ENCODE results near the gene SFT2D3.

Gene SFT2D3

GRCh38 chr2:127707890-127708648, 6.8 kb downstream of the SFT2D3 start:
- DNase-seq (ENCODE audit: low read depth): peak; percentile 63

- no peak for DNase-seq (ENCODE audit: low read depth)
Observed at GRCh38 chr2:127709336-127709735, 8.0 kb downstream of the SFT2D3 start.

GRCh38 chr2:127712999-127713398, 11.7 kb downstream of the SFT2D3 start:
- no peak for DNase-seq (ENCODE audit: low read depth)

- no peak for DNase-seq (ENCODE audit: low read depth)
Observed at GRCh38 chr2:127713562-127713961, 12.3 kb downstream of the SFT2D3 start.

- no peak for DNase-seq (ENCODE audit: low read depth)
Observed at GRCh38 chr2:127715778-127716449, 14.6 kb downstream of the SFT2D3 start.

GRCh38 chr2:127718271-127718670, 17.0 kb downstream of the SFT2D3 start:
- DNase-seq (ENCODE audit: low read depth): no peak

- DNase-seq (ENCODE audit: low read depth): no peak
Observed at GRCh38 chr2:127719301-127720218, 18.3 kb downstream of the SFT2D3 start.

- peak; percentile 18 for DNase-seq (ENCODE audit: low read depth)
Observed at GRCh38 chr2:127721311-127721977, 20.1 kb downstream of the SFT2D3 start.

- DNase-seq (ENCODE audit: low read depth): no peak
Observed at GRCh38 chr2:127721978-127722355, 20.7 kb downstream of the SFT2D3 start.

- no peak for DNase-seq (ENCODE audit: low read depth)
Observed at GRCh38 chr2:127722807-127723206, 21.5 kb downstream of the SFT2D3 start.

GRCh38 chr2:127726158-127726880, 25.0 kb downstream of the SFT2D3 start:
- no peak for DNase-seq (ENCODE audit: low read depth)

- DNase-seq (ENCODE audit: low read depth): no peak
Observed at GRCh38 chr2:127733113-127733815, 32.0 kb downstream of the SFT2D3 start.

- peak; percentile 9 for DNase-seq (ENCODE audit: low read depth)
Observed at GRCh38 chr2:127733816-127734537, 32.7 kb downstream of the SFT2D3 start.

- DNase-seq (ENCODE audit: low read depth): no peak
Observed at GRCh38 chr2:127735044-127735443, 33.7 kb downstream of the SFT2D3 start.

- DNase-seq (ENCODE audit: low read depth): peak; percentile 33
Observed at GRCh38 chr2:127735537-127736399, 34.5 kb downstream of the SFT2D3 start.

GRCh38 chr2:127737892-127738291, 36.6 kb downstream of the SFT2D3 start:
- DNase-seq (ENCODE audit: low read depth): no peak

- no peak for DNase-seq (ENCODE audit: low read depth)
Observed at GRCh38 chr2:127739800-127740199, 38.5 kb downstream of the SFT2D3 start.

- no peak for DNase-seq (ENCODE audit: low read depth)
Observed at GRCh38 chr2:127740665-127741288, 39.5 kb downstream of the SFT2D3 start.
